CD4-positive, alpha-beta memory T cell (primary cell): ENCODE results near the gene GRM4. TPM values are rescaled to one million over a fixed set of nuclear protein-coding genes. Genes with fewer than 3 reads are reported as not detected.

Source experiments
- CTCF ChIA-PET: fragments of 350-600 bp; sonication (Branson Sonifier 250); formaldehyde crosslinking; loops from one replicate; lab custom pipeline; 2021; ENCODE audit warnings: inconsistent platforms; ENCODE audit not compliant: partially characterized antibody; lab: Charles Lee
- POLR2A ChIA-PET: fragments of 350-600 bp; sonication (Branson Sonifier 250); formaldehyde crosslinking; loops from one replicate; lab custom pipeline; 2021; ENCODE audit not compliant: partially characterized antibody; lab: Charles Lee
- DNase-seq, 5 donors: peaks; one replicate each; pipeline versions ENCODE4 v3.0.0 to v3.0.0-alpha.2; 2020 to 2022; ENCODE audit warnings: mixed read lengths in 1 of 5
- H3K27ac ChIP-seq: one replicate; pipeline ENCODE4 v1.7.0; 2013; ENCODE audit warnings: low read depth, low read length
- H3K27me3 ChIP-seq: 2 replicates; pipeline ENCODE4 v1.7.0; 2013; ENCODE audit warnings: mild to moderate bottlenecking, low read length, moderate library complexity; ENCODE audit not compliant: insufficient read depth
- H3K36me3 ChIP-seq: 2 replicates; pipeline ENCODE4 v1.7.0; 2013; ENCODE audit warnings: mild to moderate bottlenecking, low read length, moderate library complexity; ENCODE audit not compliant: insufficient read depth
- H3K4me1 ChIP-seq: 2 replicates; pipeline ENCODE4 v1.7.0; 2013; ENCODE audit warnings: mild to moderate bottlenecking, low read length, moderate library complexity; ENCODE audit not compliant: insufficient read depth
- H3K4me3 ChIP-seq, 2 donors: one replicate each; pipeline ENCODE4 v1.7.0; 2013; ENCODE audit warnings: low read length in 2 of 2, mild to moderate bottlenecking in 1 of 2
- H3K9me3 ChIP-seq, 2 donors: one replicate each; pipeline ENCODE4 v1.7.0; 2013; ENCODE audit warnings: low read length in 2 of 2, control low read depth in 1 of 2; ENCODE audit not compliant: control insufficient read depth in 1 of 2
- H3K27ac Mint-ChIP-seq, 7 donors: one replicate each; pipeline ENCODE4 v1.8.0; 2020 to 2021; ENCODE audit warnings: mixed read lengths in 7 of 7, mild to moderate bottlenecking in 6 of 7, inconsistent platforms in 3 of 7, moderate library complexity in 3 of 7
- H3K27me3 Mint-ChIP-seq, 2 donors: one replicate each; pipeline ENCODE4 v1.8.0; 2020 to 2021; ENCODE audit warnings: mixed read lengths in 2 of 2
- H3K36me3 Mint-ChIP-seq, 2 donors: one replicate each; pipeline ENCODE4 v1.8.0; 2020 to 2021; ENCODE audit warnings: mixed read lengths in 2 of 2, inconsistent platforms in 1 of 2, mild to moderate bottlenecking in 1 of 2
- H3K4me1 Mint-ChIP-seq, 4 donors: one replicate each; pipeline ENCODE4 v1.8.0; 2020 to 2021; ENCODE audit warnings: mixed read lengths in 4 of 4, mild to moderate bottlenecking in 1 of 4
- H3K4me3 Mint-ChIP-seq, 8 donors: one replicate each; pipeline ENCODE4 v1.8.0; 2020 to 2021; ENCODE audit warnings: mixed read lengths in 8 of 8, mild to moderate bottlenecking in 7 of 8, moderate library complexity in 6 of 8, inconsistent platforms in 3 of 8
- H3K9me3 Mint-ChIP-seq, 8 donors: one replicate each; pipeline ENCODE4 v1.8.0; 2020 to 2021; ENCODE audit warnings: mixed read lengths in 8 of 8, mild to moderate bottlenecking in 5 of 8, inconsistent platforms in 3 of 8, moderate library complexity in 1 of 8
- intact Hi-C: fragments of 100-400 bp; cut with micrococcal nuclease; formaldehyde crosslinking; loops from one replicate; pipeline ENCODE4 v1.15.1; 2023
- polyA plus RNA-seq, 2 donors: library from polyadenylated mRNA; unstranded; fragments of 300-500 nt; fragmentation: Illumina TruSeq; gene quantifications; one replicate each; pipeline ENCODE4 v1.2.3, GENCODE V29; 2021
- total RNA-seq, 2 experiments: library from RNA; stranded (reverse); gene quantifications; one replicate each; pipeline ENCODE4 v1.2.3, GENCODE V29; 2021

Gene GRM4
- total and polyA plus RNA-seq, 4 experiments from 2014 or later = 0.09 TPM; not detected in 3

DNA sequence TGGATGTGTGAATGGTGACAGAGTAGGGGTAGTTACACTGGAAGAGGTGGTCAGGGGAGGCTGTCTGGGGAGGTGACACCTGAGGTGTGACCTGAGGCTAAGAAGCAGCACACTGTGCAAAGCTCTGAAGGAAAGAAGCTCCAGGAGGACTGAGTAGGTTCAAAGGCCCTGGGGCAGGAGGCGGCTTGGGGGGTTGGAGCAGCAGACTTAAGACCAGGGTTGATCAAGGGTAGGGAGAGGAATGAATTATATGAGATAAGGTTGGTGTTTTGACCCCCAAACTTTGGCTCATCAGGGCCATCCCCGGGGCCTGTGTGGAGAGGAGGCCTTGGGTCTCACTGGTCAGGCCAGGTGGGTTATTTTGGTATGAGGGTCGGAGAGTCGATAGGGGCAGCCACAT is 166.1 kb downstream of the GRM4 start:
- Histone ChIP-seq H3K27ac (no peak overlapping the region), H3K9me3 (no peaks in the 10 kb centered on the region), H3K36me3 (no peaks in the 10 kb centered on the region), H3K4me3 (no peak overlapping the region), H3K4me1 (no peaks in the 10 kb centered on the region), H3K27me3 (peaks cover 4% of the 10 kb centered on the region)
- Mint-ChIP-seq H3K27ac (no peak overlapping the region), H3K9me3 (no peaks in the 10 kb centered on the region), H3K27me3 (peaks cover 12 to 19% of the 10 kb centered on the region in 2 donors), H3K4me1 (peaks cover 2 to 6% (median 5%) of the 10 kb centered on the region in 4 donors), H3K36me3 (no peaks in the 10 kb centered on the region), H3K4me3 (no peak overlapping the region)
- no peak for DNase-seq
- CTCF ChIA-PET = no interaction called here
- POLR2A ChIA-PET = no interaction called here
- intact Hi-C loops = no loop called here

DNA sequence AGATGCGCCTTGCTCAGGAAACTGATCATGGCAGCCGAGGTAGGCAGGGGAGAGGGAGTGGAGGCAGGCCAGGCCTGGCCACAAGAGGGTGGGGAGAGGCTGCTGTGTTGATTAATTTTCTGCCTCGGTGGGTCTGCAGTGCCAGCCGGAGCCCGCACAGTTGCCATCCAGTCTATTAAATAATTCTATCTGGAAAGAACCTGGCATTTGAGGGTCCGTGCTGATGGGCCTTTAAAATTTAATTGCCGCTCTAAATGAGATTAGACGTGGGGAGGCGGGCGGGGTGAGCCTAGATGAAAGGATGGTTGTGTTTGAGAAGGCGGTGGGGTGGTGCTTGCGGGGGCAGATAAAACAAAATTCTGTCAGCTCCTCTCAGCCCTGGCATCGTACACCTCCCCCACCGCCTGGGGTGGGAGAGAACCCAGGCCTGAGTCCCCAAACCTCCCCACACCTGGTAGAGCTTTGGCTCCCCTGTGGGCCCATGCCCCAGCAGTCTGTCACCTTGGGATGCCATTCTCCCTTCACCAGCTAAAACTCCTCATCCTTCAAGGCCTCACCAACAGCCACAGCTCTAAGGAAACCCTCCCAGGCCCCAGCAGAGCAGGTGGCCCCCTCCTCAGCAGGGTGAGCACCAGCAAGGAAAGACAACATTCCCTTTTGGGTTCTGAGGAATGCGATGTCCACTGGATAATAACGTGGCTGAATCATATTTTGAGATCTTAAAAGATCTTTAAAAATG is 167.3 kb downstream of the GRM4 start:
- no peak overlapping the region for H3K4me3 Mint-ChIP-seq
- Histone ChIP-seq H3K9me3 (no peaks in the 10 kb centered on the region), H3K4me3 (no peak overlapping the region), H3K36me3 (no peaks in the 10 kb centered on the region), H3K27ac (no peak overlapping the region), H3K4me1 (no peaks in the 10 kb centered on the region), H3K27me3 (peaks cover 7% of the 10 kb centered on the region)
- intact Hi-C loops = no loop called here
- peaks cover 2 to 6% (median 5%) of the 10 kb centered on the region in 4 donors for H3K4me1 Mint-ChIP-seq
- ChIA-PET CTCF (no interaction called here), POLR2A (no interaction called here)
- no peaks in the 10 kb centered on the region for H3K9me3 Mint-ChIP-seq
- no peak for DNase-seq
- peaks cover 20 to 25% of the 10 kb centered on the region in 2 donors for H3K27me3 Mint-ChIP-seq
- H3K36me3 Mint-ChIP-seq = no peaks in the 10 kb centered on the region
- no peak overlapping the region for H3K27ac Mint-ChIP-seq

DNA sequence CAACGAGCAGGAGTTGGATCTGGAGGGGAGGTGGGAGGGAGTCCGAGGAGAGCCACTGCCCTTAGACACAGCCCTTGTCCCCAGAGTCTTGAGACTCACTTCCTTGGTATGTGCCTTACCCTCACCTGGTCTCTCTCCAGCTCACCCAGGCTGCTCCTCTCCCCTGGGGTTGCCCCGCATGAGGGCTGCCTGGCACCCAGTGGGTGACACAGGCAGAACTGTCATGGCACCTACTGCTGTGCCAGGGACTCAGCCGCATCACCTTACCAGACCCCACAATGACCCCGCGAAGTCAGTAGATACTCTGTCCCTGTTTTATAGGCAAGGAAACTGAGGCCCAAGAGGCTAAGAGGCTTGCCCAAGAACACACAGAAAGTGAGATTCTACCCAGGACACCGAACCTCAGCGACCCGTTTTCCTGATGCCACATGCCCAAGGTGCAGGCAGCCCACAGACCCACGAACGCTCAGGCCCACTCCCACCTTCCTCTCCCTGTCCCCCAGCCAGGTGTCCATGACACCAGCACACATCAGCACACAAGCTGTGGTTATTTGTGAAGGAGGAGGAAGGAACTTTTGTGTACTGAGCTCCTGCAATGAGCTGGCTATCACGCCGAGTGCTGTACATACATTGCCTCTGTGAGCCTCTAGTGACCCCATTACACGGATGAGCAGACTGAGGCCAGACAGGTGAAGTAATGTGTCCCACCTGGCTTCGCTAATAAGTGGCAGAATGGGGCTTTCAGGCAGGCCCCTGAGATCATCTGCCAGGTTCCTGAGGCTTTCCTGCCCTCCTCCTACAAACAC is 168.1 kb downstream of the GRM4 start:
- H3K27ac Mint-ChIP-seq = no peak overlapping the region
- no peak for DNase-seq

DNA sequence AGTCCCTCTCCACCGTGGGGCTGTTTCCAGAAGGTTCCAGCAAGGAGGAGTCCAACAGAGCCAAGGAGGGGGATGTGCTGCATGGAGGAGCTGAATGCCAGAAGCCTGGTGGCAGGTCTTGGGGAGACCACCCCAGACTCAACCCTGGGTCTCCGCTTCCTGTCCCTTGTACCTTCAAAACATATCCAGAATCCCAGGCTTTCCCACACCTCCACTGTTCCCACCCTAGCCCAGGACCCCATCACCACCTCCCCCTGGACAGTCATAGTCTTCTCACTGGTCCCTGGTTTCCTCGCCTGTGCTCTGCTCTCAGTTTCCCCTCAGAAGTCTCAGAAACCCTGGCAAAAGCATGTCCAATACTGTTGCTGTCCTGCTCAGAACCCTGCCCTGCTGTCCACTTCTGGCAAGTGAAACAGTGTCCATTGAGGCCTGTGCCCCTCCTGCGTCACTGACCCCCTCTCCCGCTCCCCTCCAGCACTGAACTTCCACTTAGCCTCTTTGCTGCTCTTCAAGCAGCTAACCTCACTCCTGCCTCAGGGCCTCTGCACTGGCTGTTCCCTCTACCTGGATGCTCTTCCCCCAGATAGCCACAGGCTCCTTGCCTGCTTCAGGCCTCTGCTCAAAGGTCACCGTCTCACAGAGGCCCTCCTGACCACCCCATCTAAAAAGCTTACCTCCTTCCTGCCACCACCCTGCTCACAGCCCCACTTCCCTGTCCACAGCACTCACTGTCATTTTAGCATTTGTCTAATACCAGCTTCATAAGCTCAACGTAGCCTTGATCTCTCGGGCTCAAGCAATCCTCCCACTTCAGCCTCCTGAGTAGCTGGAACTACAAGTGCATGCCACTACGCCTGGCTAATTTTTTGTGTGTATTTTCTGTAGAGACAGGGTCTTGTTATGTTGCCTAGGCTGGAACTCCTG is 169.2 kb downstream of the GRM4 start:
- intact Hi-C loops = no loop called here
- no peaks in the 10 kb centered on the region for H3K9me3 ChIP-seq
- peaks cover 20 to 31% of the 10 kb centered on the region in 2 donors for H3K27me3 Mint-ChIP-seq
- no peak overlapping the region for H3K27ac ChIP-seq
- no peak for DNase-seq
- peaks cover 7% of the 10 kb centered on the region for H3K27me3 ChIP-seq
- no peaks in the 10 kb centered on the region for H3K36me3 Mint-ChIP-seq
- POLR2A ChIA-PET = no interaction called here
- peaks cover 0 to 6% (median 4%) of the 10 kb centered on the region in 4 donors for H3K4me1 Mint-ChIP-seq
- H3K36me3 ChIP-seq = no peaks in the 10 kb centered on the region
- no peaks in the 10 kb centered on the region for H3K4me1 ChIP-seq
- H3K9me3 Mint-ChIP-seq = peaks cover 0 to 9% (median 2%) of the 10 kb centered on the region in 8 donors
- H3K4me3 Mint-ChIP-seq = peak overlapping the region in 1 of 8 donors; percentile 9
- no peak overlapping the region for H3K4me3 ChIP-seq
- H3K27ac Mint-ChIP-seq = no peak overlapping the region
- CTCF ChIA-PET = no interaction called here

More for the DNA sequence above, 168.1 kb downstream of the GRM4 start:
- Histone ChIP-seq H3K4me3 (no peak overlapping the region), H3K27me3 (peaks cover 7% of the 10 kb centered on the region), H3K4me1 (no peaks in the 10 kb centered on the region), H3K27ac (no peak overlapping the region), H3K9me3 (no peaks in the 10 kb centered on the region), H3K36me3 (no peaks in the 10 kb centered on the region)
- H3K27me3 Mint-ChIP-seq = peaks cover 20 to 26% of the 10 kb centered on the region in 2 donors
- no peaks in the 10 kb centered on the region for H3K36me3 Mint-ChIP-seq
- intact Hi-C loops = no loop called here
- H3K4me3 Mint-ChIP-seq = no peak overlapping the region
- POLR2A ChIA-PET = no interaction called here
- H3K9me3 Mint-ChIP-seq = no peaks in the 10 kb centered on the region
- H3K4me1 Mint-ChIP-seq = peaks cover 0 to 6% (median 4%) of the 10 kb centered on the region in 4 donors
- CTCF ChIA-PET = no interaction called here

DNA sequence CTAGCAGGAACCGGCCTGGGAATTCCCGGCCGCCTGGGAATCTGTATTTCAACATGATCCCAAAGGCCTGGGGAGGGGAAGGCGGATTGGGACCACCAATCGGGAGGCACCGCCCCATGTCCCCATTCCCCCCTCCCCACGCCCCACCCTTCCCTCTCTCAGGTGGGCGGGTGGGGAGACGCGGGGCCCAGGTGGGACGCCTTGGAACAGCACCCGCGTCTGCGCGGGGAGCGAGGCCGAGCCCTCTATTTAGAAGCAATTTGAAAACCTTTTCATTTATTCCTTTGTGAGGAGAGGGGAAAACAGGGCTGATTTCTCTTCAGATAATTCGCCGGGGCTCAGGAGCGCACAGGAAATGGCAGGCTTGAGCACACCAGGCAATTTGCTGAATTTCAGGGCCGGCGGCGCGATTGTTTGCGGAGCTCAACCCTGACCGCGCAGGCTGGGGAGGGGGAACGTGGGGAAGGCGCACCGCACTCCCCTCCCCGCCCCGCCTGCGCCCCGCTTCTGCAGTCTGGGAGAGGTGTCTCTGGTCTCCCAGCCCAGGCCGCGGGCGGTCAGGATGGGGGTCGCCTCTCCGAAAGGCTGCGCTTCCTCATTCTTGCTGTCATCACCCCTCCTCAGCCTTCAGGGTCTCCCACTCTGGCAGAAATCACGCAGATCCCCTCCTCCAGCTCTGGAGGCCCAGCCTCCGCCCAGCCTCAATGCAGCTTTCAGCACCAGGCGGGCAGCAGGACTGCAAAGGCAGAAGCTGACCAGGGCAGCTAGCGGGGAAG is 170.0 kb downstream of the GRM4 start:
- no peak for DNase-seq
- peaks cover 0 to 13% (median 2%) of the 10 kb centered on the region in 8 donors for H3K9me3 Mint-ChIP-seq
- ChIA-PET POLR2A (no interaction called here), CTCF (no interaction called here)
- H3K4me3 Mint-ChIP-seq = no peak overlapping the region
- Histone ChIP-seq H3K27me3 (peaks cover 7% of the 10 kb centered on the region), H3K36me3 (no peaks in the 10 kb centered on the region), H3K4me1 (no peaks in the 10 kb centered on the region), H3K4me3 (no peak overlapping the region), H3K9me3 (no peaks in the 10 kb centered on the region), H3K27ac (no peak overlapping the region)
- intact Hi-C loops = no loop called here
- H3K4me1 Mint-ChIP-seq = peaks cover 0 to 6% (median 4%) of the 10 kb centered on the region in 4 donors
- peaks cover 20 to 31% of the 10 kb centered on the region in 2 donors for H3K27me3 Mint-ChIP-seq
- no peak overlapping the region for H3K27ac Mint-ChIP-seq
- H3K36me3 Mint-ChIP-seq = no peaks in the 10 kb centered on the region

DNA sequence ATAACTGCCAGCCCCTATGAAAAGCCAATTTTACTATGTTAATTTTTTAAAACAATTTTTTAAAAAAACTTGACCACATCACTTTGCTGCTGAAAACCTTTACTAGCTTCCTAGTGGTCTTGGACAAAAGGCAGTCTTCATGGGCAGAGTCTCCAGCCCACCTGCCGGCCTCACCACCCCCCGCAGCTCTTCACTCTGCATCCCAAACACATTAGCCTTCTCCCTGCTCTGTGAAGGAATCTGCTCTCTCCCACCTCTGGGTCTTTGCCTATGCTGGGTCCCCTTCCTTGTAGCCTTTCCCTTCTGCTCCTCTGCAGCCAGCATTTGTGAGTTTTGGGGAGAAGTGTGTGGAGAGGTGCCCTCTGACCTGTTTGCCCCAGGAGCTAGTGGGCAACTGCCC is 171.4 kb downstream of the GRM4 start:
- Histone ChIP-seq H3K36me3 (no peaks in the 10 kb centered on the region), H3K9me3 (no peaks in the 10 kb centered on the region), H3K27ac (no peak overlapping the region), H3K27me3 (peaks cover 7% of the 10 kb centered on the region), H3K4me1 (no peaks in the 10 kb centered on the region), H3K4me3 (no peak overlapping the region)
- no peak for DNase-seq
- ChIA-PET POLR2A (no interaction called here), CTCF (no interaction called here)
- intact Hi-C loops = no loop called here
- Mint-ChIP-seq H3K4me3 (no peak overlapping the region), H3K27ac (no peak overlapping the region), H3K9me3 (peaks cover 0 to 13% (median 2%) of the 10 kb centered on the region in 8 donors), H3K4me1 (peaks cover 0 to 6% (median 4%) of the 10 kb centered on the region in 4 donors), H3K27me3 (peaks cover 23 to 36% of the 10 kb centered on the region in 2 donors), H3K36me3 (no peaks in the 10 kb centered on the region)
